ENCODE measurements around the gene CDKN2B.

CDKN2B gene

DNA sequence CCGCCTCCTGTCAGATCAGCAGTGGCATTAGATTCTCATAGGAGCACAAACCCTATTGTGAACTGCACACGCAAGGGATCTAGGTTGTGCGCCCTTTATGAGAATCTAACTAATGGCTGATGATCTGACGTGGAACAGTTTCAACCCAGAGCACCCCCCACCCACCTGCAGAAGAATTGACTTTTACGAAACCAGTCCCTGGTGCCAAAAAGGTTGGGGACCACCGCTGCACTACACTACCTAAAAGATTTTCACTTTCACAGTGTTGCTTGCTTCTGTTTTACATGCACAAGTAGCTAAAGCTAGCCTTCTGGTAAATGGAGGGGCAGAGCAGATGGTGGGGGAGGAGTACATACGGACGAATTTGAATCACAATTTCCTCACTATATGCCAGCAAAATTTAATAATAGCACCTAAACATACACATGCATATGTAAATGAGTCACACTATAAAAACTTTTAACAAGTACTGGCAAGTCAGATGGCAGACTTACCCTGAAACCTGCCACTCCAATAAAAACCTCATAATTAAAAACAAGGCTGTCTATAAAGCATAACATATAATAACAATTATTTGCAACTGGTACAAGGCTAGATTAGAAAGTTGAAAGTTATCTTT is 24.0 kb upstream of the CDKN2B start:
- no peak for DNase-seq

DNA sequence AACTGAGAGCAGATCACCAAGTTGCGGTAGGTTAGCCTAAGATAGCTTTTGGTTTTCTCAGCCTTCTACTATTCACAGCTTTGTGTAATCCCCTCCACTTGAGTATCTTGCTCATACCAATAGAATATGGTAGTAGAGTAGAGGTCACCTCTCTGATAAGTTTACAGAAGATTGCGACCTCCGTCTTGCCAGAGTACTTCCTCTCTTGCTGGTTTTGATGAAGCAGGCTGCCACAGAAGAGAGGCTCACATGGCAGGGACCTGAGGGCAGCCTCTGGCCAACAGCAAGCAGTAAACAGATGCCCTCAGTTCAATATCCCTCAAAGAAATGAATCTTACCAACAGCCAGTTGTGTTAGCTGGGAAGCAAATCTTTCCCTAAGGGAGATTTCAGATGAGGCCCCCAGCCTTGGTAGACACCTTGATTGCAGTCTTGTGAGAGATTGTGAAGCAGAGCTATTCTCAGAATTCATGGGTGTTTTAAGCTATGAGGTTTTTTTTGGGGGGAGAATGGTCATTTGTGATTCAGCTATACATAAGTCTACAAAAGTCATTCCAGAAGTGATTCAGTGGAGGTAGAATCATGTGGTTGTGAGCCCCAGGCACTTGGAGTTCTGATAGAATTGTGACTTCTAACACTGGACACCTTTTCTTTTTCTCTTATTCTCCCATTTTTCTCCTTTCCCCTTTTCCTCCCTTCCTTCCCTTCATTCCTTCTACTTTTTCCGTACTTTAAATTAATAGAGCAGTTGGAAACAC is 22.7 kb upstream of the CDKN2B start:
- DNase-seq = no peak

DNA sequence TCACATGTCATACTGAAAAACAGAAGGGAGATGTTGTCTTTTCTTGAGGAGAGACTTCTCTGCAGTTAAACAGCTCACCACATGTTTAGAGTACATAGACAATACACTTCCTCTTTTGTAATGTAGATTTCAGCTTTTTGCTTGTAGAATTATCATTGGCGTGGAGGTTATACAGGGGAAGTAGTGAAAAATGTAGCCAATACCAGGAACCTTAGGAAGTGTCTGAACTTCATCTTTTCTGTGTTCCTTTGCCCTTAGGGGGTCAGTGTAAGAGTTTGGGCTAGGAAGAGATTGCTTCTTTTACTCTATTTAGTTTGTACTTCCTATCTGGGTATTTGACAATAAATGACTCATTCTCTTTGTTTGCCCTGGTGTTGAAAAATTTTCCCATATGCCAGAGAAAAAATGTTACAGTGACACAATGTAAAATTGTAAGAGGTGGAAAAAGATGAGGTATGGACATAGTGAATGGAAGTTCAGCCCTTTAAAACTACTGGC is 21.0 kb upstream of the CDKN2B start:
- DNase-seq = no peak

DNA sequence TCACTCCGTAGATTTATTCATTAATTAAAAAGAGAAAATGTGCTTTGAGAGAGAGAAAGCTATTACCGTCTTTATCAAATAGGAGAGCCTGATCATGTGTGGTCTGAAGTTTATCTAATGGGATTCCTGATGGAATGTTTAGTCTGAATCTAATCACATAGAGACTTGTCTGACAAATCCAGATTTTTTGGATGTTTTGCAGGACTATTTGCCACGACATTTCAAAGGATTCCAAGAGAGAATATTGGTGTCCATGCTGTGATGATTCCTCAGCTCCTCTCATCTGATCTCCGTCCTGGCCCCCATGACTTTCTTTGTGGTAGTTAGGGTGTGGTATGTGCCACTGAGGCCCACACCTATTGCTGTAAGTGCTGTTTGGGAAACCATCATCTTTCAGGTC is 20.1 kb upstream of the CDKN2B start:
- no peak for DNase-seq

DNA sequence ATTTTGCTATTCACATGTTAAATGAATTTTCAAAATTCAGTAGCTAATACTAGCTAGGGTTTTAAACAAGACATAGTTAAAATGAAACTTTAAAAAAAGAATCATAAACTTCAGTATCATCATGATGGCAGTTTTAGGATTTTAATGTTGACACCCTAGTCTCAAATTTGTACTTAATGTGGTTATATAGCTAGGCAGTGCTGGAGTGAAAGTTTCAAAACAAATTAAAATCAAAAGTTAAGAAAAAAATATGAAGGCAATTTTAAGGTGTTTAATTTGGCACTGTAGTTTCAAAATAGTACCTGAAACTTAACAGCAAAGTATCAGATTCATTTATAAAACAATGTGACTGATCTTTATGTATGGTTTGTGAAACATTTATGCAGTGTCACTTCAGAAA is 19.3 kb upstream of the CDKN2B start:
- no peak for DNase-seq

DNA sequence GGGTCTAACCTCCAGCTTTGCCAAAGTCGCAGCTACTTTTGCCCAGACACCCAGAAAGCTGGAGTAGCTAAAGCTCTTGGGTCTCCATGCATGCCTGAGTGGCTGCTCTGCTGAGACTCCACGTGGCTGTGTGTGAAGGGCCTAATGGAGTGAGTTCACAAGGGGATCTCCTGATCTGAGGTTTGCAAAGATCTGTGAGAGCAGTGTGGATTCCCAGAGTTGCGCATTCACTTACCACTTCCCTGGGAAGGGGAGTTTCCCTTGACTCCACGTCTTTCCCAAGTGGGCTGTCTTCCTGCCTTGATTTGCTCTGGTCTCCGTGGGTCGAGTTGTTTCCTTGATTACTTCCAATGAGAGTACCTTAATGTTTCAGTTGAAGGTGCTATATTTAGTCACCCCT is 17.6 kb upstream of the CDKN2B start:
- no peak for DNase-seq

DNA sequence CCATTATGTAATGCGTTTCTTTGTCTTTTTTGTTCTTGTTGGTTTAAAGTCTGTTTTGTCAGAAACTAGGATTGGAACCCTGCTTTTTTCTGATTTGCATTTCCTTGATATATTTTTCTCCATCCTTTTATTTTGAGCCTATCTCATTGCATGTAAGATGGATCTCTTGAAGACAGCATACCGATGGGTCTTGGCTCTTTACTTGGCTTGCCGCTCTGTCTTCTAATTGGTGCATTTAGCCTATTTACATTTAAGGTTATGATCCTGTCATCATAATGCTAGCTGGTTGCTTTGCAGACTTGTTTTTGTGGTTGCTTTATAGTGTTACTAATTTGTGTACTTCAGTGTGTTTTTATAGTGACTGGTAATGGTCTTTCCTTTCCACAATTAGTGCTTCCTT is 13.3 kb upstream of the CDKN2B start:
- no peak for DNase-seq

DNA sequence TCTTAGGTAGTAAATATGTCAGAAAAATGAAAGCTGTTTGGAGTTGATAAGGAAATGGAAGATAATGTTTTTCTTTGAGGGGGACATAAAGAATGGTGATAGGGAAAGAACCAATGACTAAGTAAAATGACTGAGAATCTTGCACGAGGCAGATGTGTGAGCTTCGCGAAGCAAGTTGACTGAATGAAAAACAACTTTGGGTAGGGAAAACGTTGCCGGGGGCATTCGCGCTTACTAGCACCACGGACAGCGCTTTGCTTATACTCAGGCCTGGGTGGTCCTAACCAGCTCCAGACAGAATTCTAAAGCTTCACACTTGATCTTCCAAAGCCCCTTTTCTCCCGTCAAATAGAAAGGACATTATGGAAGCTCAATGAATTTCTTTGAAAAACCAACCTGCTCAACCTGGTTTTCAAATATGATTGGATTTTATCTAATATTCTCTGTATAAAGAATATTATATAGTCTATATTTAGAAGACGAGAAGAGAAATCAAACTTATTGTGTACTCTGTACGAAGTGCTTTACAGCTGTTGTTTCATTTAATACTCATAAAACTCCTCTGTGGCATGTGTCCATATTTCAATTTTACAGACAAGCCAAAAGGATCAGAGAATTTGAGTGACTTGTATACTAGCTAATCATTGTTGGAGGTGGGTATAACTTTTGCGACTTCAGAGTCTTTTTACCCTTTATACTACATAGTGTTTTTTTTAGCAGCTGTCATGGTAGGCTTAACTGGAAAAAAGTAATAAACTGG is 1.9 kb upstream of the CDKN2B start:
- DNase-seq = peak; percentile 39

DNA sequence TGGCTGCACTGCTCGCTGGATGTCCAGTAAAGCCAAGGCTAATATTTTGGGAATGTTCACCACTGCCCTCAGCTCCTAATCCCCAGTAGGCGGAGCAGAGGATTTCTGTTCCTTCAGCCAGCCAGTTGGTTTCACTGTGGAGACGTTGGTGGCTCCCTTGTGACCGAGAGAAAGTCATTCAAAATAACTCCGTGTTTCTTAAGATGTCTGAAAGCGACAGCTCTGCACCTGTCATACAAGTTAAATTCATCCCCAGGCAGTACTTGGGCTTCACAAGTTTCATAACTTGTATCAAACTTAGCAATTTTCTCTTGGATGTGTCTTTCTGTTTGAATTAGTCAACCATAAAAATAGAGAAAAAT is 382 bp upstream of the CDKN2B start:
- no peak for DNase-seq

DNA sequence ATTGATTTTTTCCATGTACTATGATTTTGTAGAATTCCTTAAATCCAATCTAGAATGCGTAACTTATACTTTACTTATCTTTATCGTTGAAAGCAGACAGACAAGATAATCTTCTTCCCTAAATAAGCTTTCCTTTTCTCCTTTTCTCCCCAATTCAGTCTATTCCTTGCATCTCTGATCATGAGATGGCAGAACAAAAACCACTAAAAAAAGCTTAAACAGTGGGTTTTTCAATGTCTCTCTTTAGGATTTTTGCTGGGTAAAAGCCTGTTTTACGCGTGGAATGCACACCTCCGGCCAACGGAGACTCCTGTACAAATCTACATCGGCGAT is 755 bp downstream of the CDKN2B start:
- no peak for DNase-seq

DNA sequence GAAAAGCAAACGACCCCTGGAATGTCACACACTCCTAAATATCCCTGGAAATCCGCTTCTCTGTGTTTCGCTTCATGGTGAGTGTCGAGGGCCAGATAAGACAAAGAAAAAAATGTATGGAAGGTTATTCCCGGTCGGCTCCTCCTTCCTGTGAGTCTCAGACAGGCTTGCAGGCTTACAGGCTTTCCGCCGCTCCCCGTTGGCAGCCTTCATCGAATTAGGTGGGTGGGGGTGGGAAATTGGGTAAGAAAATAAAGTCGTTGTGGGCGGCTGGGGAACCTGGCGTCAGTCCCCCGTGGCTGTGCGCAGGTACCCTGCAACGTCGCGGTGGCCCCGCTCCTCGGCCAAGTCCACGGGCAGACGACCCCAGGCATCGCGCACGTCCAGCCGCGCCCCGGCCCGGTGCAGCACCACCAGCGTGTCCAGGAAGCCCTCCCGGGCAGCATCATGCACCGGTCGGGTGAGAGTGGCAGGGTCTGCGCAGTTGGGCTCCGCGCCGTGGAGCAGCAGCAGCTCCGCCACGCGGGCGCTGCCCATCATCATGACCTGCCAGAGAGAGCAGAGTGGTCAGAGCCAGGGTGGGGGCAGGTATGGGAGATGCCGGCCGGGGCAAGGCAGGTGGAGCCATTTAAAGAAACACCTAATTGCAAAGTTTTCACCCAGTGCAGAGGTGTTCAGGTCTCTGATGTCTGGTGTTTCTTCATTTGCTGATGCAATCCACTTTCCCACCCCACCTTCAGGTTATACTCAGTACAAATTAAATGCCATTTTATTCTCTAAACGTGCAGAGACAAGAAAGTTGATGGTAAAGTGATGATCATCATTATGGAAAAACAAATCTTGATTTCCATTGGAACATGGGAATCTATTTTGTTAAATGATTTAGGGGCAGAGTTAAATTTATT is 3.2 kb downstream of the CDKN2B start:
- no peak for DNase-seq

DNA sequence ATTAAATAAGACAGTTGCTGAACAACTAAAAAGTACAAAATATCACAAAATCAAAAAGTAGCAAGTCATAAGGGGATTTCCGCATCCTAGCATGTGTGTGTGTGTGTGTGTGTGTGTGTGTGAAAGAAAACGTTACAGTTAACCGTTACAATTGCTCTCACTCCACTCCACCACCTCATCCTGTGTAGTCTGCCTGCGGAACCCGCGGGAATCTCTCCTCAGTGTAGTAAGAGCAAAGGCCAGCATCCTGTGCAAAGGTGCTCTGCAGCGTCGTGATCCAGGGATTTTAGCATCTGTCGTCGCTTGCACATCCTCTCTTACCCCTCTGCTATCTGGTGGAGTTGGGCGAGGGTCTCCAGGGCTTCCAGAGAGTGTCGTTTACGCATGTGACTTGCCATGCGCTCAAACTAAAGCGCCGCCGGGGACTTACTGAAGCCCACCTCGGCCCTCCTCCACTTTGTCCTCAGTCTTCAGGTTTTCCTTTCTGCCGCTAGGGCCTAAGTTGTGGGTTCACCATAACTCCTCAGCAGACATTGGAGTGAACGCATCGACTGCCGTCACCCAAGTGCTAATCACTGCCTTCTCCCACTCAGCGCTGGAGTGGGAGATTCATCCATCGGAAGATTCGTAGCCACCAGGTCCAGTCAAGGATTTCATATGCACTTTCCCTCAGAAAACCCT is 3.9 kb downstream of the CDKN2B start:
- no peak for DNase-seq

DNA sequence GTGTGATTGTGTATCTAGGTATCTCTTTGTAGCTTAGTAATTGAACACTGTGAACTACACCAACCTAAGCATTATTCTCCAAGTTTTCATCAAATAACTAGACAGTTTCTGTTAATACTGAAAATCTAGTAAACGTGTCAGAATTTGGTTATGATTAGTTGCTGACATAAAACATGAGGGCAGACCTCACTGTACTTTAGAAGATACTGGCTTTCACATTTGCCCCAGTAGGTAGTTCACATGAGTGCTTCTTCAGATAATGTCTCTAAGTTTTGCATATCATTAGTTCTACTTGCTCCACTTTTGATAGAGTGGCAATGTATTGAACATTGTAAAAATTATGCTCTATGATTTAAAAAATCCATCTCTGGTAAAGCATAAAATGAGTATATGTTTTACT is 7.1 kb downstream of the CDKN2B start:
- no peak for DNase-seq

DNA sequence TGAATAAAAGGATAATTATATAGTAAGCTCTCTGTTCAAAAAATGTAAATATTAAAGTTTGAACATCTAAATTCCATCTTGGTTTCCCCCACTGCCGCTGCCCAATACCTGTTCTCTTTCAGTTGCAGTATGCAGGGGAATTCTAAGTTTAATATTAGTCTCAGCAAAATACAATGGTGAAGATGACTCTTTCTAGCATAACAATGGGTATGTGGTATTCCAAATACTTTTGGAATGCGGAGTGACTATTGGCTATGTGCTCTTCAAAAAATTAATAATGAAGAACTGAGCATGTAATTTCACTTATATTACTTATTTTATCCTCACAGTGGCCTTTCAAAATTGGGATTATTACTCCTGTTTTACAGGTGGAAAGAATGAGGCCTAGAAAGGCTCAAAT is 11.1 kb downstream of the CDKN2B start:
- no peak for DNase-seq

DNA sequence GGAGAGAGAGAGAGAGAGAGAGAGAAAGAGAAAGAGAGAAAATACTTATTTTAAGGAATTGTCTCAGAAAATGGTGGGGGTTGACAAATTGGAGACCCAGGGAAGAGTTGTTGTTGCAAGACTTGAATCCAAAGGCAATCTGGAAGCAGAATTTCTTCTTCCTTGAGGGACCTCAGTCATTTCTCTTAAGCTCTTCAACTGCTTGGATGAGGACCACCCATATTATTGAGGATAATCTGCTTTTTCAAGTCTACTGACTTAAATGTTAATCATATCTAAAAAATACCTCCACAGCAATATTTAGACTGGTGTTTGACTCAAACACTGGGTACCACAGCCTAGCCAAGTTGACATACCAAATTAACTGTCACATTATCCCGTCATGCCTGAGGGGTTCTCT is 11.6 kb downstream of the CDKN2B start:
- no peak for DNase-seq

DNA sequence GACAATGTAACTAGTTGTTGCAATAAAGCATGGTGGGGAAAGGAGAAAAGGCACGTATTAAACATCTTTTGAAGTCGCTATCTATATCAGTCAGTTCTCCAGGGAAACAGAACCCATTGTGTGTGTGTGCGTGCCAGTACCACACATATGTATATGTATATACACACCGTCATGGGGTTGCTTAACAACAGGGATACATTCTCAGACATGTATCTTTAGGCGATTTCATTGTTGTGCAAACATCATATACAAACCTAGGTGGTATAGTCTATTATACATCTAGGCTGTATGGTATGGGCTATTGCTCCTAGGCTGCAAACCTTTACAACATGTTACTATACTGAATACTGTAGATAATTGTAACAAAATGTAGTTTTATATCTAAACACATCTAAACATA is 12.2 kb downstream of the CDKN2B start:
- no peak for DNase-seq

DNA sequence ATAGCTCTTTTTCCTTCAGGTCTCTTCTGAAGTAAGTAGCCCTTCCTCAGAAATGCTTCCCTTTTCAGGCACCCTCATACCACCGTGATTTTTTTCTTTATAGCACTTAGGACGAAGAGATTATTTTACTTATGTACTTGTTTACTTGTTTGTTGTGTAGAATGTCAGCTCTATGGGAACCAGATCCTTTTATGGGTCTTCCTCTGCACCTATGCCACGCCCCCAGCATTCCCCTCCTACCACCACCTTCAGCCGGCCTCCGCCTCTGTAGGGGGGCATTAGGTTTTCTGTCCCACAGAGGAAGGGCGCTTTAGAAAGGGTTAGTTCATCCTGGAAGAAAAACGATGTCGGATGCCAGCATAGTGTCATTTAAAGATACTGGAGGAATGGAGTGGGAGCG is 12.7 kb downstream of the CDKN2B start:
- no peak for DNase-seq

DNA sequence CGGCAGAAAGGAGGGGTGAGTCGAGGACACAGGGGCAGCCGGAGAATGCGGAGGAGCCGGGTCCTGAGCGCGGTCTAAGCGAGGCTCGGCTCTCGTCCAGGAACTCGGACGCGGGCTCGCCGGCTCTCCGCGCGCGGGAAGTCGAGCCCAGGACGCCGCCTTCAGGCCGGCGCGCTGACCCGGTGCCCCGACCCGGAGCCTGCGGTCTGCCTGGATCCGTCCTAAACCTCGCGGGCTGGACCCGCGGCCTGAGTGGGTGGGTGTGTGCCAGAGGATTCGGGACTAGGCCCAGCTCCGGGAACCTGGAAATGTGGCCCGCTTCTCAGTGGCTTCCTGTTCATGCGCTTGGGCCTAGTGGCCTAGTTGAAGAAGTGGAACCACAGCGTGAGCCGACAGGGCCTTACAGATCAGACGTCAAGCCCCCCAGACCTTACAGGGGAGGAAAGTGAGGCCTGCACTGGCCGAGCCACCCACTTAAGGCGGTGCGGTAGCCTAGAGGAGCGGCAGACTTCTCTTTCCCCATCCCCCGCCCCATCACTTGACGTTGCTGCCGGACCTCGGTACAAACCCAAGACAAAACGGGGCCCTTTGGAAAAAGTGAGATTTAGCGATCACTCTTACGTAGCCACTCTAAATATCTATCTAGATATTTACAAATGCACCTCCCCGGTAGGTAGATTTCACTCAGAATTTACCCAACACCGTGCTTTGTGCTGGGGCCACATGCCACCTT is 13.3 kb downstream of the CDKN2B start:
- peak; percentile 34 for DNase-seq

DNA sequence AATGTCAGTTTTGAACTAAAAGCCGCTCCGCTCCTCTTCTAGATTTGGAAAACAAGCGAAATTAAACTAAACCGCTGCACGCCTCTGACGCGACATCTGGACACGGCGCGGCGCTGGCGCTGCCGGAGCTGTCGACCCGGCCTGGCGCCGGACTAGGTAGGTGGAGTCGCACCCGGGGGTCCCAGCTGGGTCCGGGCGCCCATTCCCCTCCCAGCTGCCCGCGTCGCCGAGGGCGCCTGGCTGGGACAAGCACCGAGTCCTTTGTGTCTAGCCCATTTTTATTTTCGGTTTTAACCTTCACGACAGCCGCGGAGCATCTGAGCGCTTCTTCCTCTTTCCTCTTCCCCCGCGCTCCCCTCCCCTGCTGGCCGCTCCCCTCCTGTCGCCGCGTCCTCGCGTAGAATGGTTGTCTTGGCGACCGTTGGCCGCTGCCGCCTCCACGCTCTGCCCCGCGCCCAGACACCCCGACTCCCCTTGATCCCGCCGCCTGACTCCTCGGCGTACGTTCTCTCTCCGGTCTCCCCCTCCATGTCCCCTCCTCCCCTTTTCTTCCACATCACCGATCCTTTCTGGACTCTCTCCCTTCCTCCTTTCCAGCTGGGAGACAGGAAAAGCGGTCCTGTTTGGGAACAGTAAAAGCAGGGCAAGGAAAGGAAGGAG is 14.0 kb downstream of the CDKN2B start:
- peak; percentile 75 for DNase-seq

DNA sequence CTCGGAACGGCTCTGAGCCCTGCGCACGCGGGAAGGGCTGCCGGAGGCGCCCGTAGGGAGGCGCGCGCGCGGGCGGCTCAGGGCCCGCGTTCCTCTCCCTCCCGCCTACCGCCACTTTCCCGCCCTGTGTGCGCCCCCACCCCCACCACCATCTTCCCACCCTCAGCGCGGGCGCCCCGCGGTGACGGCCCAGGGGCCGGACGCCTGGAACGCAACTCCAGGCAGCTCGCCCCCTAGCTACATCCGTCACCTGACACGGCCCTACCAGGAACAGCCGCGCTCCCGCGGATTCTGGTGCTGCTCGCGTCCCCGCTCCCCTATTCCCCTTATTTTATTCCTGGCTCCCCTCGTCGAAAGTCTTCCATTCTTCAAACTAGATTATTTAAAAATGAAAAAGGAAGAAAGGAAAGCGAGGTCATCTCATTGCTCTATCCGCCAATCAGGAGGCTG is 14.5 kb downstream of the CDKN2B start, which contains the start of gene CDKN2B-AS1:
Gene CDKN2B-AS1, plus strand, starts transcription at position 236 of the 450 bp plus-strand sequence.
- DNase-seq = peak; percentile 60

Measured in stimulated activated CD8-positive, alpha-beta memory T cell treated with anti-CD3 and anti-CD28 coated beads, Interleukin-4, amount 100 ng/mL, for 48 hours (primary cell).